ENCODE measurements around the gene CEP295NL.
"Not testable (repeated sequence)": the region's sequence is repeated elsewhere in the genome, so short reads cannot be mapped to it uniquely, and the experiment has no call there.

DNA sequence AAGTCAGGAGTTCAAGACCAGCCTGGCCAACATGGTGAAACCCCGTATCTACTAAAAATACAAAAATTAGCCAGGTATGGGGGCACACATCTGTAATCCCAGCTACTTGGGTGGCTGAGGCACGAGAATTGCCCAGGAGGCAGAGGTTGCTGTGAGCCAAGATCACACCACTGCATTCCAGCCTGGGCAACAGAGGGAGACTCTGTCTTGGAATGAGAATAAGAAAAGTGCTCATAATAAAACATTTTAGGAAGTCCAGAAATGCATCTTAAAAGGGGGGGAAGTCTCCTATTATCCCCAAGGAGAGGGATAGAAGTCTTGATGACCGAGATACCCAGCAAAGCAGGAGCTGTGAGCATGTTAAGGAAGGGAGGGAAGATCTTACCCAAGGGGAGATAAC is 36.0 kb downstream of the CEP295NL start:
- TF ChIP-seq, protein P1, sequence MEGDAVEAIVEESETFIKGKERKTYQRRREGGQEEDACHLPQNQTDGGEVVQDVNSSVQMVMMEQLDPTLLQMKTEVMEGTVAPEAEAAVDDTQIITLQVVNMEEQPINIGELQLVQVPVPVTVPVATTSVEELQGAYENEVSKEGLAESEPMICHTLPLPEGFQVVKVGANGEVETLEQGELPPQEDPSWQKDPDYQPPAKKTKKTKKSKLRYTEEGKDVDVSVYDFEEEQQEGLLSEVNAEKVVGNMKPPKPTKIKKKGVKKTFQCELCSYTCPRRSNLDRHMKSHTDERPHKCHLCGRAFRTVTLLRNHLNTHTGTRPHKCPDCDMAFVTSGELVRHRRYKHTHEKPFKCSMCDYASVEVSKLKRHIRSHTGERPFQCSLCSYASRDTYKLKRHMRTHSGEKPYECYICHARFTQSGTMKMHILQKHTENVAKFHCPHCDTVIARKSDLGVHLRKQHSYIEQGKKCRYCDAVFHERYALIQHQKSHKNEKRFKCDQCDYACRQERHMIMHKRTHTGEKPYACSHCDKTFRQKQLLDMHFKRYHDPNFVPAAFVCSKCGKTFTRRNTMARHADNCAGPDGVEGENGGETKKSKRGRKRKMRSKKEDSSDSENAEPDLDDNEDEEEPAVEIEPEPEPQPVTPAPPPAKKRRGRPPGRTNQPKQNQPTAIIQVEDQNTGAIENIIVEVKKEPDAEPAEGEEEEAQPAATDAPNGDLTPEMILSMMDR (conservative IDR thresholded peaks at IDR 0.05) = not testable (repeated sequence)
- TF ChIP-seq EZH2 (IDR thresholded peaks at IDR 0.05; ENCODE audit: low read depth) = not testable (repeated sequence)

Data from PC-9 (cell line).